Naive thymus-derived CD4-positive, alpha-beta T cell (primary cell): Measurements from ENCODE around the gene ARHGAP42. TPM values are rescaled to one million over a fixed set of nuclear protein-coding genes. Genes with fewer than 3 reads are reported as not detected.

Experiments
- ATAC-seq: fragments of 150-1000 bp; cut with Tn5 transposase; 2 replicates; pipeline ENCODE4 v1.10.0; 2021; ENCODE audit warnings: mild to moderate bottlenecking, moderate library complexity
- CTCF ChIA-PET: fragments of 350-600 bp; sonication (Branson Sonifier 250); formaldehyde crosslinking; loops from one replicate; lab custom pipeline; 2021; ENCODE audit warnings: antibody characterized with exemption; lab: Charles Lee
- POLR2A ChIA-PET: fragments of 350-600 bp; sonication (Branson Sonifier 250); formaldehyde crosslinking; loops from one replicate; lab custom pipeline; 2021; ENCODE audit warnings: antibody characterized with exemption, inconsistent platforms; lab: Charles Lee
- DNase-seq, 9 donors: peaks; one replicate each; pipeline versions ENCODE4 v3.0.0 to v3.0.0-alpha.2; 2020 to 2022; ENCODE audit warnings: mixed read lengths in 1 of 9
- H3K27ac ChIP-seq: one replicate; pipeline ENCODE4 v1.7.0; 2013; ENCODE audit warnings: mild to moderate bottlenecking, low read depth, low read length, moderate library complexity
- H3K27me3 ChIP-seq, 2 donors: one replicate each; pipeline ENCODE4 v1.7.0; 2013; ENCODE audit warnings: low read length in 2 of 2, mild to moderate bottlenecking in 2 of 2, moderate library complexity in 2 of 2; ENCODE audit not compliant: control insufficient read depth in 2 of 2, insufficient read depth in 2 of 2
- H3K36me3 ChIP-seq, 3 experiments: 1 replicate in 2 of 3; 2 replicates in 1 of 3; pipeline ENCODE4 v1.7.0; 2013; ENCODE audit warnings: low read length in 3 of 3, mild to moderate bottlenecking in 3 of 3, moderate library complexity in 1 of 3; ENCODE audit not compliant: insufficient read depth in 3 of 3, control insufficient read depth in 2 of 3
- H3K4me1 ChIP-seq, 2 donors: one replicate each; pipeline ENCODE4 v1.7.0; 2013; ENCODE audit warnings: low read length in 2 of 2, mild to moderate bottlenecking in 2 of 2, moderate library complexity in 1 of 2; ENCODE audit not compliant: control insufficient read depth in 2 of 2, insufficient read depth in 2 of 2
- H3K4me3 ChIP-seq: 2 replicates; pipeline ENCODE4 v1.7.0; 2013; ENCODE audit warnings: mild to moderate bottlenecking, low read length
- H3K9me3 ChIP-seq, 3 experiments: 1 replicate in 2 of 3; 2 replicates in 1 of 3; pipeline ENCODE4 v1.7.0; 2013; ENCODE audit warnings: low read length in 3 of 3; ENCODE audit not compliant: control insufficient read depth in 2 of 3
- H3K27ac Mint-ChIP-seq, 9 donors: one replicate each; pipeline ENCODE4 v1.8.0; 2020 to 2022; ENCODE audit warnings: mixed read lengths in 9 of 9, mild to moderate bottlenecking in 8 of 9, moderate library complexity in 5 of 9, inconsistent platforms in 2 of 9
- H3K27me3 Mint-ChIP-seq, 5 donors: one replicate each; pipeline ENCODE4 v1.8.0; 2021 to 2022; ENCODE audit warnings: mixed read lengths in 5 of 5, mild to moderate bottlenecking in 1 of 5
- H3K36me3 Mint-ChIP-seq, 5 donors: one replicate each; pipeline ENCODE4 v1.8.0; 2020 to 2022; ENCODE audit warnings: mixed read lengths in 5 of 5, mild to moderate bottlenecking in 3 of 5, inconsistent platforms in 1 of 5
- H3K4me1 Mint-ChIP-seq, 7 donors: one replicate each; pipeline ENCODE4 v1.8.0; 2020 to 2022; ENCODE audit warnings: mixed read lengths in 7 of 7, mild to moderate bottlenecking in 3 of 7, inconsistent platforms in 1 of 7
- H3K4me3 Mint-ChIP-seq, 10 donors: one replicate each; pipeline ENCODE4 v1.8.0; 2020 to 2022; ENCODE audit warnings: mild to moderate bottlenecking in 10 of 10, mixed read lengths in 10 of 10, moderate library complexity in 6 of 10, inconsistent platforms in 2 of 10
- H3K9me3 Mint-ChIP-seq, 11 donors: one replicate each; pipeline ENCODE4 v1.8.0; 2020 to 2022; ENCODE audit warnings: mixed read lengths in 11 of 11, mild to moderate bottlenecking in 4 of 11, inconsistent platforms in 1 of 11, moderate library complexity in 1 of 11
- intact Hi-C, 2 donors: fragments of 100-400 bp; cut with micrococcal nuclease; formaldehyde crosslinking; loops; one replicate each; pipeline ENCODE4 v1.15.1; 2023
- polyA plus RNA-seq, 2 donors: library from polyadenylated mRNA; unstranded; fragments of 300-500 nt; fragmentation: Illumina TruSeq; gene quantifications; one replicate each; pipeline ENCODE4 v1.2.3, GENCODE V29; 2021
- total RNA-seq, 6 experiments: library from RNA in 5 of 6; stranded (reverse) in 5 of 6; gene quantifications; 1 replicate in 5 of 6; 2 replicates in 1 of 6; pipeline ENCODE4 v1.2.3 and lab custom pipeline; 2021 to 2026

ARHGAP42 gene
- total and polyA plus RNA-seq, 7 experiments from 2014 or later: 0.05 to 0.66 (median 0.21) TPM; not detected in 4

GRCh38 chr11:100980156-100980555 is 293.1 kb downstream of the ARHGAP42 start:
- H3K27ac ChIP-seq: no peak overlapping the region
- no peak for ATAC-seq
- Mint-ChIP-seq H3K4me1 (no peaks in the 10 kb centered on the region), H3K27me3 (no peaks in the 10 kb centered on the region), H3K4me3 (no peak overlapping the region), H3K27ac (no peak overlapping the region), H3K9me3 (peaks cover 0 to 10% (median 0%) of the 10 kb centered on the region in 11 donors), H3K36me3 (no peaks in the 10 kb centered on the region)
- intact Hi-C loops: no loop called here
- H3K27me3 ChIP-seq: no peaks in the 10 kb centered on the region
- POLR2A ChIA-PET: no interaction called here
- no peaks in the 10 kb centered on the region for H3K4me1 ChIP-seq
- no peak overlapping the region for H3K4me3 ChIP-seq
- H3K36me3 ChIP-seq: no peaks in the 10 kb centered on the region
- H3K9me3 ChIP-seq: no peaks in the 10 kb centered on the region
- no peak for DNase-seq
- CTCF ChIA-PET: no interaction called here

GRCh38 chr11:100981196-100981824 is 294.2 kb downstream of the ARHGAP42 start:
- Mint-ChIP-seq H3K9me3 (peaks cover 0 to 16% (median 0%) of the 10 kb centered on the region in 11 donors), H3K4me3 (no peak overlapping the region)
- CTCF ChIA-PET: no interaction called here

GRCh38 chr11:100984668-100985067 is 297.6 kb downstream of the ARHGAP42 start:
- ATAC-seq (no peak), DNase-seq (no peak)
- ChIA-PET POLR2A (no interaction called here), CTCF (no interaction called here)
- Histone ChIP-seq H3K4me1 (no peaks in the 10 kb centered on the region), H3K27ac (no peak overlapping the region), H3K27me3 (no peaks in the 10 kb centered on the region), H3K4me3 (no peak overlapping the region), H3K9me3 (no peaks in the 10 kb centered on the region), H3K36me3 (no peaks in the 10 kb centered on the region)
- no peaks in the 10 kb centered on the region for H3K4me1 Mint-ChIP-seq
- no peak overlapping the region for H3K4me3 Mint-ChIP-seq
- H3K27ac Mint-ChIP-seq: no peak overlapping the region
- no peaks in the 10 kb centered on the region for H3K36me3 Mint-ChIP-seq
- H3K9me3 Mint-ChIP-seq: peaks cover 0 to 14% (median 0%) of the 10 kb centered on the region in 11 donors
- intact Hi-C loops: no loop called here
- no peaks in the 10 kb centered on the region for H3K27me3 Mint-ChIP-seq

More at GRCh38 chr11:100981196-100981824, 294.2 kb downstream of the ARHGAP42 start:
- Histone ChIP-seq H3K4me3 (no peak overlapping the region), H3K9me3 (no peaks in the 10 kb centered on the region), H3K36me3 (no peaks in the 10 kb centered on the region), H3K27me3 (no peaks in the 10 kb centered on the region), H3K4me1 (no peaks in the 10 kb centered on the region), H3K27ac (no peak overlapping the region)
- DNase-seq (no peak), ATAC-seq (no peak)
- POLR2A ChIA-PET: no interaction called here
- no peak overlapping the region for H3K27ac Mint-ChIP-seq
- no peaks in the 10 kb centered on the region for H3K4me1 Mint-ChIP-seq
- intact Hi-C loops: no loop called here
- H3K27me3 Mint-ChIP-seq: no peaks in the 10 kb centered on the region
- no peaks in the 10 kb centered on the region for H3K36me3 Mint-ChIP-seq

GRCh38 chr11:100990931-100991330 is 303.8 kb downstream of the ARHGAP42 start:
- H3K27me3 Mint-ChIP-seq: no peaks in the 10 kb centered on the region
- no peaks in the 10 kb centered on the region for H3K4me1 ChIP-seq
- intact Hi-C loops: no loop called here
- ChIA-PET POLR2A (no interaction called here), CTCF (no interaction called here)
- DNase-seq: no peak
- H3K36me3 ChIP-seq: no peaks in the 10 kb centered on the region
- no peaks in the 10 kb centered on the region for H3K27me3 ChIP-seq
- no peak overlapping the region for H3K4me3 Mint-ChIP-seq
- no peak overlapping the region for H3K4me3 ChIP-seq
- H3K9me3 ChIP-seq: no peaks in the 10 kb centered on the region
- H3K27ac ChIP-seq: no peak overlapping the region
- H3K27ac Mint-ChIP-seq: no peak overlapping the region
- H3K9me3 Mint-ChIP-seq: peaks cover 0 to 10% (median 0%) of the 10 kb centered on the region in 11 donors
- no peaks in the 10 kb centered on the region for H3K4me1 Mint-ChIP-seq
- ATAC-seq: no peak
- H3K36me3 Mint-ChIP-seq: no peaks in the 10 kb centered on the region

GRCh38 chr11:100991541-100991940 is 304.5 kb downstream of the ARHGAP42 start:
- no peak overlapping the region for H3K27ac Mint-ChIP-seq
- no peak overlapping the region for H3K4me3 Mint-ChIP-seq
- no peak for DNase-seq
- H3K36me3 Mint-ChIP-seq: no peaks in the 10 kb centered on the region
- Histone ChIP-seq H3K27ac (no peak overlapping the region), H3K9me3 (no peaks in the 10 kb centered on the region), H3K27me3 (no peaks in the 10 kb centered on the region), H3K36me3 (no peaks in the 10 kb centered on the region), H3K4me3 (no peak overlapping the region), H3K4me1 (no peaks in the 10 kb centered on the region)
- ATAC-seq: no peak
- no peaks in the 10 kb centered on the region for H3K27me3 Mint-ChIP-seq
- intact Hi-C loops: no loop called here
- ChIA-PET POLR2A (no interaction called here), CTCF (no interaction called here)
- H3K4me1 Mint-ChIP-seq: no peaks in the 10 kb centered on the region
- H3K9me3 Mint-ChIP-seq: peaks cover 0 to 6% (median 0%) of the 10 kb centered on the region in 11 donors

GRCh38 chr11:100994966-100995365 is 307.9 kb downstream of the ARHGAP42 start:
- H3K4me1 ChIP-seq: no peaks in the 10 kb centered on the region
- Mint-ChIP-seq H3K4me3 (no peak overlapping the region), H3K36me3 (no peaks in the 10 kb centered on the region), H3K4me1 (no peaks in the 10 kb centered on the region), H3K27me3 (no peaks in the 10 kb centered on the region), H3K9me3 (peaks cover 0 to 6% (median 2%) of the 10 kb centered on the region in 11 donors), H3K27ac (no peak overlapping the region)
- intact Hi-C loops: no loop called here
- no peaks in the 10 kb centered on the region for H3K27me3 ChIP-seq
- no peaks in the 10 kb centered on the region for H3K36me3 ChIP-seq
- no peaks in the 10 kb centered on the region for H3K9me3 ChIP-seq
- DNase-seq (no peak), ATAC-seq (no peak)
- H3K27ac ChIP-seq: no peak overlapping the region
- ChIA-PET POLR2A (no interaction called here), CTCF (no interaction called here)
- H3K4me3 ChIP-seq: no peak overlapping the region

GRCh38 chr11:100999756-101000155 is 312.7 kb downstream of the ARHGAP42 start:
- H3K9me3 ChIP-seq: no peaks in the 10 kb centered on the region
- POLR2A ChIA-PET: no interaction called here
- no peaks in the 10 kb centered on the region for H3K4me1 Mint-ChIP-seq
- no peak overlapping the region for H3K27ac ChIP-seq
- ATAC-seq (no peak), DNase-seq (no peak)
- CTCF ChIA-PET: no interaction called here
- intact Hi-C loops: no loop called here
- no peak overlapping the region for H3K4me3 ChIP-seq
- peaks cover 0 to 12% (median 2%) of the 10 kb centered on the region in 11 donors for H3K9me3 Mint-ChIP-seq
- H3K36me3 ChIP-seq: no peaks in the 10 kb centered on the region
- no peaks in the 10 kb centered on the region for H3K36me3 Mint-ChIP-seq
- no peaks in the 10 kb centered on the region for H3K27me3 Mint-ChIP-seq
- no peaks in the 10 kb centered on the region for H3K27me3 ChIP-seq
- no peak overlapping the region for H3K27ac Mint-ChIP-seq
- H3K4me3 Mint-ChIP-seq: no peak overlapping the region
- H3K4me1 ChIP-seq: no peaks in the 10 kb centered on the region
